Measurements from ENCODE around the gene MORN1.
A peak's percentile ranks its signal among the peaks of the same experiment; 100 is the strongest.

MORN1 gene

DNA sequence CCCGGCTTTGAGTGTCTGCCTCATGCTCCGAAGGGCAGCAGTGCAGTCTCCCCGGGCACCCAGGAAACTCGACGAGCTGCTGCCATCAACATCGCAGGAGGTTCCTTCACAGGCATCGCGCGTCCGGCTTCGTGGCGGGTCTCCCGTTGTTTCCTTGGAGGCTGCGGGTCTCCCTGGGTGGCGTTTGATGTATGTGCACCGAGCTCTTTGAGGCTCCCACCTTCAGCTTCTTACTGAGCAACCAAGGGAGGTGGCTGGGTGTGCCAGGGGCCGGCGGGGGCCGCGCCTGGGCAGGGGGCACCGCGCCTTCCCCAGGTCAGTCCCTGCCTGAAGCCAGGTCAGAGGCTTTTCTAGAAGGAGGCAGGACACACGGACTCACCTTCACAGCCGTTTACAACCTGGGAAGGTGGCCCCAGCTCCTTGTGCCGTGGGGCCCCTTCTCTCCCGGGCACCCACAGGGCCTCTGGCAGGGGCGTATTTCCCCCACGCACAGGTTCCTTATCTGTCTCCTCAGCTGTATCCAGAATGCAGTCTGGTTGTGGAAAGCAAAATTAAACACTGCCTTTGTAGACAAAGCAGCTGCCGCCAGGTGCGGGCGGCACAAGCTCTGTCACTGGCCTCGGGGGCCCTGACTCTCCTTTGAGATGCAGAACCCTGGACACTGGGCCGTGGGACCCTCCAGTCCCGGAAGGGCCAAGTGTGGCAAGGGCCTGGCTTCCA, 42.7 kb upstream of the MORN1 start:
- TF ChIP-seq, protein P1, sequence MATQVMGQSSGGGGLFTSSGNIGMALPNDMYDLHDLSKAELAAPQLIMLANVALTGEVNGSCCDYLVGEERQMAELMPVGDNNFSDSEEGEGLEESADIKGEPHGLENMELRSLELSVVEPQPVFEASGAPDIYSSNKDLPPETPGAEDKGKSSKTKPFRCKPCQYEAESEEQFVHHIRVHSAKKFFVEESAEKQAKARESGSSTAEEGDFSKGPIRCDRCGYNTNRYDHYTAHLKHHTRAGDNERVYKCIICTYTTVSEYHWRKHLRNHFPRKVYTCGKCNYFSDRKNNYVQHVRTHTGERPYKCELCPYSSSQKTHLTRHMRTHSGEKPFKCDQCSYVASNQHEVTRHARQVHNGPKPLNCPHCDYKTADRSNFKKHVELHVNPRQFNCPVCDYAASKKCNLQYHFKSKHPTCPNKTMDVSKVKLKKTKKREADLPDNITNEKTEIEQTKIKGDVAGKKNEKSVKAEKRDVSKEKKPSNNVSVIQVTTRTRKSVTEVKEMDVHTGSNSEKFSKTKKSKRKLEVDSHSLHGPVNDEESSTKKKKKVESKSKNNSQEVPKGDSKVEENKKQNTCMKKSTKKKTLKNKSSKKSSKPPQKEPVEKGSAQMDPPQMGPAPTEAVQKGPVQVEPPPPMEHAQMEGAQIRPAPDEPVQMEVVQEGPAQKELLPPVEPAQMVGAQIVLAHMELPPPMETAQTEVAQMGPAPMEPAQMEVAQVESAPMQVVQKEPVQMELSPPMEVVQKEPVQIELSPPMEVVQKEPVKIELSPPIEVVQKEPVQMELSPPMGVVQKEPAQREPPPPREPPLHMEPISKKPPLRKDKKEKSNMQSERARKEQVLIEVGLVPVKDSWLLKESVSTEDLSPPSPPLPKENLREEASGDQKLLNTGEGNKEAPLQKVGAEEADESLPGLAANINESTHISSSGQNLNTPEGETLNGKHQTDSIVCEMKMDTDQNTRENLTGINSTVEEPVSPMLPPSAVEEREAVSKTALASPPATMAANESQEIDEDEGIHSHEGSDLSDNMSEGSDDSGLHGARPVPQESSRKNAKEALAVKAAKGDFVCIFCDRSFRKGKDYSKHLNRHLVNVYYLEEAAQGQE (IDR thresholded peaks at IDR 0.05; ENCODE audit: low read depth) = no peak
- no peak for TF ChIP-seq TEAD4 (IDR thresholded peaks at IDR 0.05)
- no peak for TF ChIP-seq CEBPB (IDR thresholded peaks at IDR 0.05)
- TF ChIP-seq, protein P2, sequence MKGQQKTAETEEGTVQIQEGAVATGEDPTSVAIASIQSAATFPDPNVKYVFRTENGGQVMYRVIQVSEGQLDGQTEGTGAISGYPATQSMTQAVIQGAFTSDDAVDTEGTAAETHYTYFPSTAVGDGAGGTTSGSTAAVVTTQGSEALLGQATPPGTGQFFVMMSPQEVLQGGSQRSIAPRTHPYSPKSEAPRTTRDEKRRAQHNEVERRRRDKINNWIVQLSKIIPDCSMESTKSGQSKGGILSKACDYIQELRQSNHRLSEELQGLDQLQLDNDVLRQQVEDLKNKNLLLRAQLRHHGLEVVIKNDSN (IDR thresholded peaks at IDR 0.05) = no peak
- TF ChIP-seq FOXM1 (IDR thresholded peaks at IDR 0.05; ENCODE audit: borderline replicate concordance, low read depth) = no peak
- TF ChIP-seq EGR1 (IDR thresholded peaks at IDR 0.05) = no peak
- no peak for TF ChIP-seq CREB1 (IDR thresholded peaks at IDR 0.05; ENCODE audit: low read depth)
- TF ChIP-seq TAF1 (IDR thresholded peaks at IDR 0.05; ENCODE audit: low read depth) = no peak
- no peak for TF ChIP-seq YY1 (IDR thresholded peaks at IDR 0.05; ENCODE audit: low read depth)
- TF ChIP-seq EP300 (IDR thresholded peaks at IDR 0.05; ENCODE audit: borderline replicate concordance) = no peak
- TF ChIP-seq TCF12 (IDR thresholded peaks at IDR 0.05; ENCODE audit: low read depth) = no peak
- TF ChIP-seq NFIC (IDR thresholded peaks at IDR 0.05) = no peak
- TF ChIP-seq RAD21 (IDR thresholded peaks at IDR 0.05; ENCODE audit: low read depth) = no peak
- TF ChIP-seq, protein P3, sequence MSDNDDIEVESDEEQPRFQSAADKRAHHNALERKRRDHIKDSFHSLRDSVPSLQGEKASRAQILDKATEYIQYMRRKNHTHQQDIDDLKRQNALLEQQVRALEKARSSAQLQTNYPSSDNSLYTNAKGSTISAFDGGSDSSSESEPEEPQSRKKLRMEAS (IDR thresholded peaks at IDR 0.05) = no peak
- no peak for TF ChIP-seq ZBTB7A (IDR thresholded peaks at IDR 0.05; ENCODE audit: low read depth)

DNA sequence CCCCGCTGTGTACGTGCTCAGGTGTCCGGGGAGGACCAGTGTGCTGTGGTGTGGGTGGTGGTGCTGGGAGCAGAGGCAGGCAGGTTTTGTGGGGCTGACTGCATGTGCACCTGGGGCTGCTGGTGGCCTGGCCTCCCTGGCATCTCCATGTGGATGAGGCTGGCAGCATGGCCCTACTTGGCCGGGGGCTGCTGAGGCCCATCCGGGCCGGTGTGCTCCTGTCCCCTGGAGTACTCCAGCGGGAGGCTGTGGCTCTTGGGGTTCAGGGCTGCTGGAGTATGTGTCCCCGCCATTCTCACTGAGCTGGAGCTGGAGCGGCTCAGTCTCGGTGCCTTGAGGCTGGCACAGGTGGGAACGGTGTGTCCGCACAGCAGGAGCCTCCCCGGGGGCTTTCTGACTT, 41.8 kb upstream of the MORN1 start:
- TF ChIP-seq EGR1 (IDR thresholded peaks at IDR 0.05) (no peak), FOXM1 (IDR thresholded peaks at IDR 0.05; ENCODE audit: borderline replicate concordance, low read depth) (no peak), ZBTB7A (IDR thresholded peaks at IDR 0.05; ENCODE audit: low read depth) (no peak), YY1 (IDR thresholded peaks at IDR 0.05; ENCODE audit: low read depth) (no peak), CEBPB (IDR thresholded peaks at IDR 0.05) (no peak), EP300 (IDR thresholded peaks at IDR 0.05; ENCODE audit: borderline replicate concordance) (no peak), CREB1 (IDR thresholded peaks at IDR 0.05; ENCODE audit: low read depth) (no peak), RAD21 (IDR thresholded peaks at IDR 0.05; ENCODE audit: low read depth) (no peak), TCF12 (IDR thresholded peaks at IDR 0.05; ENCODE audit: low read depth) (no peak)
- TF ChIP-seq, protein P2 (IDR thresholded peaks at IDR 0.05) = no peak
- TF ChIP-seq, protein P1 (IDR thresholded peaks at IDR 0.05; ENCODE audit: low read depth) = no peak

DNA sequence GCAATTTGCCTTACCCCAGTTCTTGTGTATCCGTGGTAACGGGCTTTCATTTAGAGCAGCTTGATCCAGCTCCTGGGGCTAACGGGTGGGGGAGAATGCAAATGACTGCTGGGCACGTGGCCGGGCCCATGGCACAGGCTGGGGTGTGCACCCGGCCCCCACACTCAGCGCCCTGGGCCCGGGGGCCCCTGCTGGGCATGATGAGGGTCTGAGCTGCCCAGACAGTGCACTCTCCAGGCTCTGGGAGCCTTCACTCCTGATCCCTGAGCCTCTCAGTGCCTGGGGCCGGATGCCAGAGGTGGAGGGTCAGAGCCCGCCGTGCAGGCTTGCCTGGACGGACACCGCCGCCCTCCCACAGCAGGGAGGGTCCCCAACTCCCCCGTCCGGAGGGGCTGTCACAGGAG, 41.1 kb upstream of the MORN1 start:
- TF ChIP-seq NFIC (IDR thresholded peaks at IDR 0.05) = no peak
- no peak for TF ChIP-seq CREB1 (IDR thresholded peaks at IDR 0.05; ENCODE audit: low read depth)
- TF ChIP-seq, protein P2 (IDR thresholded peaks at IDR 0.05) = 0 out of 2 replicates have a peak, but pooled peaks have one; percentile 6

DNA sequence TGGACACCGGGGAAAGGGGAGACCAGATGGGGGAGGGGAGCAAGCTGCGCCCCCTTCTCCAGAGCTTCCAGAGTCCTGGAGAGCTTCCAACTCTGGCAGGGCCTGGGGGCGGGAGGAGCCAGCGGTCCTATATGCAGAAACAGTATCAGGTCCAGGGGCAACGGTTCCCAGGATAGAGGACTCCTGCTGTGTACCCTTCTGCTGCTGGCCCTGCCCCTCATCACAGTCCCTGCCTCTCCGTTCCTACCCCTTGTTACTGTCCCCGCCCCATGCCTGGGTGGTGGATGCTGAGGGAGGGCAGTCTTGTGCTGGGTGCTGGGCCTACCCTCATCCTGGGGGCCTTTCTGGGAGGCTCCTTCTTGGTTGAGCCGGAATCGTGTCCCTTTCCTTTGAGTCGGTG, 40.2 kb upstream of the MORN1 start:
- TF ChIP-seq ZBTB7A (IDR thresholded peaks at IDR 0.05; ENCODE audit: low read depth) (no peak), NFIC (IDR thresholded peaks at IDR 0.05) (no peak), TEAD4 (IDR thresholded peaks at IDR 0.05) (no peak), YY1 (IDR thresholded peaks at IDR 0.05; ENCODE audit: low read depth) (no peak), EGR1 (IDR thresholded peaks at IDR 0.05) (no peak), FOXM1 (IDR thresholded peaks at IDR 0.05; ENCODE audit: borderline replicate concordance, low read depth) (no peak), TCF12 (IDR thresholded peaks at IDR 0.05; ENCODE audit: low read depth) (no peak), CEBPB (IDR thresholded peaks at IDR 0.05) (no peak), RAD21 (IDR thresholded peaks at IDR 0.05; ENCODE audit: low read depth) (no peak), TAF1 (IDR thresholded peaks at IDR 0.05; ENCODE audit: low read depth) (no peak), EP300 (IDR thresholded peaks at IDR 0.05; ENCODE audit: borderline replicate concordance) (no peak), CREB1 (IDR thresholded peaks at IDR 0.05; ENCODE audit: low read depth) (no peak)
- TF ChIP-seq, protein P1 (IDR thresholded peaks at IDR 0.05; ENCODE audit: low read depth) = no peak
- TF ChIP-seq, protein P3 (IDR thresholded peaks at IDR 0.05) = no peak
- TF ChIP-seq, protein P2 (IDR thresholded peaks at IDR 0.05) = no peak
